HEK293 (cell line): Measurements from ENCODE around the gene MYO18B.
A peak's percentile ranks its signal among the peaks of the same experiment; 100 is the strongest.

Experiments used
- FEZF1 ChIP-seq: fragments of 450-650 bp; formaldehyde crosslinking; IDR thresholded peaks from 2 replicates; pipeline ENCODE4 v1.5.1; 2016; ENCODE audit warnings: missing biosample characterization, missing genetic modification characterization
- OSR2 ChIP-seq: fragments of 450-650 bp; formaldehyde crosslinking; IDR thresholded peaks from 2 replicates; pipeline ENCODE4 v1.5.1; 2016; ENCODE audit warnings: missing biosample characterization, missing genetic modification characterization
- OVOL3 ChIP-seq: fragments of 450-650 bp; formaldehyde crosslinking; IDR thresholded peaks from 2 replicates; pipeline ENCODE4 v1.5.1; 2016; ENCODE audit warnings: missing biosample characterization, missing genetic modification characterization
- PRDM6 ChIP-seq: fragments of 450-650 bp; formaldehyde crosslinking; IDR thresholded peaks from 2 replicates; pipeline ENCODE4 v1.5.1; 2017; ENCODE audit warnings: missing biosample characterization, missing genetic modification characterization
- SP7 ChIP-seq: fragments of 450-650 bp; formaldehyde crosslinking; IDR thresholded peaks from 2 replicates; pipeline ENCODE4 v1.5.1; 2016; ENCODE audit warnings: missing biosample characterization, missing genetic modification characterization
- TCF7L2 ChIP-seq: IDR thresholded peaks from 2 replicates; pipeline ENCODE4 v1.6.1; 2011; ENCODE audit warnings: low read depth, mild to moderate bottlenecking, inconsistent platforms, low read length, moderate library complexity, borderline replicate concordance
- TSHZ1 ChIP-seq: fragments of 450-650 bp; formaldehyde crosslinking; IDR thresholded peaks from 2 replicates; pipeline ENCODE4 v1.5.1; 2016; ENCODE audit warnings: missing biosample characterization, missing genetic modification characterization, borderline replicate concordance
- ZBTB1 ChIP-seq: fragments of 450-650 bp; formaldehyde crosslinking; IDR thresholded peaks from 2 replicates; pipeline ENCODE4 v1.5.1; 2016; ENCODE audit warnings: missing biosample characterization, missing genetic modification characterization
- ZBTB21 ChIP-seq: fragments of 450-650 bp; formaldehyde crosslinking; IDR thresholded peaks from 2 replicates; pipeline ENCODE4 v1.5.1; 2017; ENCODE audit warnings: missing biosample characterization, missing genetic modification characterization
- ZBTB26 ChIP-seq: fragments of 450-650 bp; formaldehyde crosslinking; optimal IDR thresholded peaks from 2 replicates; pipeline ENCODE3; 2016; ENCODE audit warnings: missing biosample characterization, mild to moderate bottlenecking, missing genetic modification characterization
- ZBTB8A ChIP-seq: fragments of 450-650 bp; formaldehyde crosslinking; IDR thresholded peaks from 2 replicates; pipeline ENCODE4 v1.5.1; 2016; ENCODE audit warnings: missing biosample characterization, missing genetic modification characterization
- ZFP69B ChIP-seq: fragments of 450-650 bp; formaldehyde crosslinking; IDR thresholded peaks from 2 replicates; pipeline ENCODE4 v1.5.1; 2016; ENCODE audit warnings: missing biosample characterization, missing genetic modification characterization
- ZIC2 ChIP-seq: fragments of 450-650 bp; formaldehyde crosslinking; IDR thresholded peaks from 2 replicates; pipeline ENCODE4 v1.5.1; 2016; ENCODE audit warnings: missing biosample characterization, missing genetic modification characterization
- ZNF146 ChIP-seq: fragments of 450-650 bp; formaldehyde crosslinking; IDR thresholded peaks from 2 replicates; pipeline ENCODE4 v1.5.1; 2016; ENCODE audit warnings: missing biosample characterization, missing genetic modification characterization
- ZNF362 ChIP-seq: fragments of 450-650 bp; formaldehyde crosslinking; IDR thresholded peaks from 2 replicates; pipeline ENCODE4 v1.5.1; 2016; ENCODE audit warnings: missing biosample characterization, missing genetic modification characterization
- ZNF366 ChIP-seq: fragments of 450-650 bp; formaldehyde crosslinking; conservative IDR thresholded peaks from 2 replicates; pipeline ENCODE4 v1.5.1; 2016; ENCODE audit warnings: missing biosample characterization, missing genetic modification characterization
- ZNF398 ChIP-seq: fragments of 450-650 bp; formaldehyde crosslinking; IDR thresholded peaks from 2 replicates; pipeline ENCODE4 v1.5.1; 2017; ENCODE audit warnings: missing biosample characterization, missing genetic modification characterization
- ZNF501 ChIP-seq: fragments of 450-650 bp; formaldehyde crosslinking; IDR thresholded peaks from 2 replicates; pipeline ENCODE4 v1.5.1; 2016; ENCODE audit warnings: missing biosample characterization, missing genetic modification characterization
- ZNF558 ChIP-seq: fragments of 450-650 bp; formaldehyde crosslinking; IDR thresholded peaks from 2 replicates; pipeline ENCODE4 v1.5.1; 2016; ENCODE audit warnings: missing biosample characterization, missing genetic modification characterization
- ZNF580 ChIP-seq: fragments of 450-650 bp; formaldehyde crosslinking; IDR thresholded peaks from 2 replicates; pipeline ENCODE4 v1.5.1; 2016; ENCODE audit warnings: missing biosample characterization, missing genetic modification characterization
- ZNF621 ChIP-seq: fragments of 450-650 bp; formaldehyde crosslinking; IDR thresholded peaks from 2 replicates; pipeline ENCODE4 v1.5.1; 2017; ENCODE audit warnings: missing biosample characterization, missing genetic modification characterization
- ZNF664 ChIP-seq: fragments of 450-650 bp; formaldehyde crosslinking; IDR thresholded peaks from 2 replicates; pipeline ENCODE4 v1.5.1; 2016; ENCODE audit warnings: missing biosample characterization, missing genetic modification characterization
- ZNF677 ChIP-seq: fragments of 450-650 bp; IDR thresholded peaks from 2 replicates; pipeline ENCODE4 v1.5.0; 2018; ENCODE audit warnings: missing biosample characterization, mild to moderate bottlenecking, missing genetic modification characterization, moderate library complexity
- ZNF776 ChIP-seq: fragments of 450-650 bp; formaldehyde crosslinking; IDR thresholded peaks from 2 replicates; pipeline ENCODE4 v1.5.0; 2017; ENCODE audit warnings: missing biosample characterization, missing genetic modification characterization, borderline replicate concordance
- ZNF843 ChIP-seq: fragments of 450-650 bp; formaldehyde crosslinking; IDR thresholded peaks from 2 replicates; pipeline ENCODE4 v1.5.1; 2016; ENCODE audit warnings: missing biosample characterization, missing genetic modification characterization
- ZSCAN30 ChIP-seq: fragments of 450-650 bp; IDR thresholded peaks from 2 replicates; pipeline ENCODE4 v1.5.1; 2018; ENCODE audit warnings: missing biosample characterization, mild to moderate bottlenecking, missing genetic modification characterization, moderate library complexity
- ZXDB ChIP-seq: fragments of 450-650 bp; formaldehyde crosslinking; IDR thresholded peaks from 2 replicates; pipeline ENCODE4 v1.5.1; 2016; ENCODE audit warnings: missing biosample characterization, missing genetic modification characterization

Gene MYO18B

GRCh38 chr22:25966448-25966913, 224.5 kb downstream of the MYO18B start (continued):
- TF ChIP-seq ZBTB26 (no peak), SP7 (tag by site-specific recombination) (peak; percentile 98), OSR2 (tag by site-specific recombination) (peak; percentile 86), ZIC2 (tag by site-specific recombination) (peak; percentile 95), ZNF501 (tag by site-specific recombination) (0 out of 2 replicates have a peak, but pooled peaks have one; percentile 27), TSHZ1 (tag by site-specific recombination) (peak; percentile 67; the same call in 1 of the 2 replicates), ZNF398 (tag by site-specific recombination) (peak; percentile 59), ZNF776 (tag by site-specific recombination) (no peak), FEZF1 (tag by site-specific recombination) (peak; percentile 98), ZNF677 (tag by site-specific recombination) (no peak), ZNF366 (0 out of 2 replicates have a peak, but pooled peaks have one; percentile 26), ZBTB1 (peak; percentile 34; the same call in 1 of the 2 replicates), ZFP69B (tag by site-specific recombination) (no peak), ZBTB8A (tag by site-specific recombination) (peak; percentile 86), ZSCAN30 (tag by site-specific recombination) (peak; percentile 84), PRDM6 (peak; percentile 79), ZNF558 (tag by site-specific recombination) (peak; percentile 46; the same call in 1 of the 2 replicates), ZNF843 (tag by site-specific recombination) (peak; percentile 90), ZNF621 (tag by site-specific recombination) (no peak), ZNF146 (tag by site-specific recombination) (no peak), ZNF362 (no peak), TCF7L2 (peak; percentile 71; the same call in 1 of the 2 replicates), ZNF580 (tag by site-specific recombination) (peak; percentile 61; the same call in 1 of the 2 replicates), OVOL3 (tag by site-specific recombination) (peak; percentile 97; the same call in 1 of the 2 replicates), ZBTB21 (tag by site-specific recombination) (peak; percentile 73), ZNF664 (tag by site-specific recombination) (no peak), ZXDB (tag by site-specific recombination) (peak; percentile 57)
